Activated naive CD4-positive, alpha-beta T cell treated with anti-CD3 and anti-CD28 coated beads, Interleukin-2, amount 50 U/mL, for 24 hours (primary cell): ENCODE data around the gene NKD1.
"Not testable (repeated sequence)": the region's sequence is repeated elsewhere in the genome, so short reads cannot be mapped to it uniquely, and the experiment has no call there.

Experiments used
- H3K27ac Mint-ChIP-seq: one replicate; pipeline ENCODE4 v1.8.0; 2021; ENCODE audit warnings: mild to moderate bottlenecking, mixed read lengths
- H3K27me3 Mint-ChIP-seq: one replicate; pipeline ENCODE4 v1.8.0; 2021; ENCODE audit warnings: mixed read lengths
- H3K36me3 Mint-ChIP-seq: one replicate; pipeline ENCODE4 v1.8.0; 2021; ENCODE audit warnings: mixed read lengths
- H3K4me1 Mint-ChIP-seq: one replicate; pipeline ENCODE4 v1.8.0; 2021; ENCODE audit warnings: mixed read lengths
- H3K4me3 Mint-ChIP-seq: one replicate; pipeline ENCODE4 v1.8.0; 2021; ENCODE audit warnings: mild to moderate bottlenecking, mixed read lengths
- H3K9me3 Mint-ChIP-seq: one replicate; pipeline ENCODE4 v1.8.0; 2021; ENCODE audit warnings: mixed read lengths

NKD1 gene

DNA sequence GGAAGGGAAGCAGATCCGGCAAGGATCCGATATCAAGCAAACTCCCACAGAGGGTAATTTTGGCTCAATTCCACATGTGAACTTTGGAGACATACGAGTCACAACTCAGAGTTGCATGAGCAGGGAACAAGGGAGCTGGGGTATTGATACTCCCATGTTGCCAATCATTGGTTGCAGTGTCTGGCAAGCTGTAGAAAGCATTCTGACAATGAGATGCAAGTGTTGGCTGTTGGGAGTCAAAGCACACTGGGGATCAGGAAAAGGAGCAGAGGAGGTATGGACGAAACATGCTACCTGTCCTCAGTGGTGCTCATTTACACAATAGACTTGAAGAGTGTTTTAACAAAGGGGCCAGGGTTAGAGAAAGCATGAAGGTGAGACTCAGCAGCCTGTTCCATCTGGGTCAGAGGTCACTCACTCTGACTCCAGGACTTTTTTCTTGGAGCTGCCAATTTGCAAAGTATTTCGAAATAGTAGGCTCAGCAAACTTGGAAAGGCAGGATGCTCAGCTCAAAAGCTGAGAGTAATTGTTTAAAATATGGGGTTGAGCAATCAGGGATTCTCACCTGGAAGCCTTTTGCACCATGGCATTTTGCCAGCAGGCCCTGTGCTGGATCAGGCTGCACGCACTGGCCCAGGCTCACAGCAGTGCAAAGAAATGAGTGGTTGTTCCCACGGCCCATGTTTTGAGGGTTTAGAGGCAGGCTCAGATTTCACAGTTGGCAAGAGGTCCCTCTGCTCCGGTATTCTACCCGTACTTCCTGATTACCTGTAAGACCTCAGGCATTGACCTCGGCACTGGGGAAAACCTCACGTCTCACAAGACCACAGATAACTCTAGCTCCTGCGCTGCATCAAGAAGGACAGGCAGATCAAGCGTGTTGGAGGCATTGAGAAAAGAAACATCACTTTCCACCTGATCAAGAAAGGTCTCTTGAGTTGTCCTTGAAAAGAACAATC, 17.6 kb upstream of the NKD1 start:
- no peaks in the 10 kb centered on the region for H3K4me1 Mint-ChIP-seq
- H3K27ac Mint-ChIP-seq = peak overlapping the region; percentile 25
- H3K9me3 Mint-ChIP-seq = no peaks in the 10 kb centered on the region
- peaks cover 2% of the 10 kb centered on the region for H3K36me3 Mint-ChIP-seq
- no peaks in the 10 kb centered on the region for H3K27me3 Mint-ChIP-seq
- H3K4me3 Mint-ChIP-seq = no peak overlapping the region

DNA sequence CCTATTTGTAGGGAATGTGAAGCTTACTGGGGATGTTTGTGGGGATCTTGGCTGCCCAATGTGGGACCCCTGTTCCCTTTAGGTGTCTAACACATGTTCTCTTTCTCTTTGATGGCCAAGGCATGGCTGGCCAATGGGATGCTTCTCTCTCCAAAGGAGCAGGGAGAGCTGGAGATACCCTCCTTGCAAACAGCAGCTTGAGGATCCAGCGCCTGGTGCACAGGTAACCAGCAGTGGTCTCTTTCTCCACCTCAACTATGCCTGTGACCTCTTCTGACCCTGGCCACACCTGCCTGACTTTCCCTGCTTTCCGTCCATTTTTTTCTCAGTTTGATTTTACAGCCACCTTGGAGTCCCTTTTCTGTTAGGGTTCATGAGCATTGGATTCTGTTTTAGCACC, 16.8 kb upstream of the NKD1 start:
- no peak overlapping the region for H3K27ac Mint-ChIP-seq

DNA sequence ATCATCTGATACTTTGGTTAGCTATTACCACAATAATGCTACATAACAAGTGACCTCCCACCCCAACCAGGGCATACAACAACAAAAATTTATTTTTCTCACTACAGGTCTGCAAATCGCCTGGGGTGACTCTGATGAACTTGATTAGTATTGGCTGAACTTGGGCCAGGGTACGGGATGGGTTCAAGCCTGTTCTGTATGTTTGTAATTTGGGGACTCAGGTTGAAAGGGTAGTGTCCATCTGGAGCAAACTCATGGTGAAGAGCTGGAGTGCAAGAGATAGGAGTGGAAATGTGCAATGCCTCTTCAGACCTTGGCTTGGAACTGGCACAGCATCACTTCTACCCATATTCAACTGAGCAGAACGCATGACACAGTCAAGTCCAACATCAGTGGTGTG, 16.3 kb upstream of the NKD1 start:
- Mint-ChIP-seq H3K4me1 (no peaks in the 10 kb centered on the region), H3K27ac (no peak overlapping the region), H3K4me3 (no peak overlapping the region), H3K36me3 (peaks cover 2% of the 10 kb centered on the region), H3K27me3 (no peaks in the 10 kb centered on the region), H3K9me3 (no peaks in the 10 kb centered on the region)

More for the DNA sequence above, 16.8 kb upstream of the NKD1 start:
- H3K4me3 Mint-ChIP-seq = no peak overlapping the region
- no peaks in the 10 kb centered on the region for H3K4me1 Mint-ChIP-seq
- peaks cover 2% of the 10 kb centered on the region for H3K36me3 Mint-ChIP-seq
- no peaks in the 10 kb centered on the region for H3K9me3 Mint-ChIP-seq
- no peaks in the 10 kb centered on the region for H3K27me3 Mint-ChIP-seq

DNA sequence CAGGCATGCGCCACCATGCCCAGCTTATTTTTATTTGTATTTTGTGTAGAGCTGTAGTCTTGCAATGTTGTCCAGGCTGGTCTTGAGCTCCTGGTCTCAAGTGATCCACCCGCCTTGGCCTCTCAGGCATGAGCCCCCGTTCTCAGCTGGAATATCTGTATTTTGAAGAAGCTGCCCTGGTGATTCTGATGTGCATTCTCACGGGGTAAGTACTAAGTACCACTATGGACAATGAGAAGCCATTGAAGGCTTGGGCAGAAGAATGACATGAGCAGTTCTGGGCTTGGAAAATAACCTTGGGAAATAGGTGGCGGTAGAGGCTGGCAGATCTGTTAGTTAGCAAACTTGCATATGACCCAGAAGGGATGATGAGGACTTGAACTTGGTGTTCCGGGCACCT, 15.6 kb upstream of the NKD1 start:
- H3K9me3 Mint-ChIP-seq = no peaks in the 10 kb centered on the region
- peaks cover 2% of the 10 kb centered on the region for H3K36me3 Mint-ChIP-seq
- H3K27me3 Mint-ChIP-seq = no peaks in the 10 kb centered on the region
- H3K4me1 Mint-ChIP-seq = no peaks in the 10 kb centered on the region
- H3K4me3 Mint-ChIP-seq = no peak overlapping the region
- H3K27ac Mint-ChIP-seq = no peak overlapping the region

DNA sequence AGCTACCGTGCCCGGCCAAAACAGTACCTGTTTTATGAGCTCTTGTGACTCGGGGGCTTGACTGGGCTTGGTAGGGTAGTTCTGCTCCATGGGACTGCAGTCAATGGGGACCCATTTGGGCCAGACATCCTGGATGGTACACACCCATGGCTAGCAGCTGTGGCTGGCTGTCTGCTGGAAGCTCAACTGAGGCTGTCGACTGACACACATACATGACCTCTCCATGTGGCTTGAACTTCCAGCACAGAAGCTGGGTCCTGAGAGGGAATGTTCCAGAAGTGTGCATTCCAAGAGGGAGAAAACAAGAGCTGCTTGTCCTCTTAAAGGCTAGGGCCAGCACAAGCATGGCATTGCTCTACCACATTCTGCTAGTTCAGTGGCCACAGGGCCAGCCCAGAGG, 14.9 kb upstream of the NKD1 start:
- no peaks in the 10 kb centered on the region for H3K27me3 Mint-ChIP-seq
- H3K36me3 Mint-ChIP-seq = peaks cover 2% of the 10 kb centered on the region
- no peak overlapping the region for H3K4me3 Mint-ChIP-seq
- no peaks in the 10 kb centered on the region for H3K4me1 Mint-ChIP-seq
- H3K27ac Mint-ChIP-seq = no peak overlapping the region
- no peaks in the 10 kb centered on the region for H3K9me3 Mint-ChIP-seq

DNA sequence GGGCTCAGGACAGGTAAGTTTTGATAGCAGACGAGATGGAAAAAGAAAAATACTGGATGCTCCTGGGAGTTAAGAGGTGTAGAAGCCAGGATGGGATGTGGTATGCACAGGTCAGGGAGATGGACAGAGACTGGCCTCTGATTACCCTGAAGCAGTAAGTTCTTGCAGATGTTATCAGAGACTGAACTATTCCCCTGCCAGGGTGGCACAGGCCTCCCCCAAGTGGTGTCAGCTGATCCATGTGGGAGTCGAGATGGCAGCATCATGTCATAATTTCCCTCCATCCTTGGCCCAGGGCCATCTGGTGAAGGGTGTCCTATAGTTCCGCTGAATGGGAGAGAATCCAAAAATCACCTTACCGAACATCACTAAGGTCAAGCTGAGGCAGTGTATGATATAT, 14.1 kb upstream of the NKD1 start:
- Mint-ChIP-seq H3K9me3 (no peaks in the 10 kb centered on the region), H3K36me3 (peaks cover 2% of the 10 kb centered on the region), H3K27ac (no peak overlapping the region), H3K4me1 (no peaks in the 10 kb centered on the region), H3K27me3 (no peaks in the 10 kb centered on the region), H3K4me3 (no peak overlapping the region)

DNA sequence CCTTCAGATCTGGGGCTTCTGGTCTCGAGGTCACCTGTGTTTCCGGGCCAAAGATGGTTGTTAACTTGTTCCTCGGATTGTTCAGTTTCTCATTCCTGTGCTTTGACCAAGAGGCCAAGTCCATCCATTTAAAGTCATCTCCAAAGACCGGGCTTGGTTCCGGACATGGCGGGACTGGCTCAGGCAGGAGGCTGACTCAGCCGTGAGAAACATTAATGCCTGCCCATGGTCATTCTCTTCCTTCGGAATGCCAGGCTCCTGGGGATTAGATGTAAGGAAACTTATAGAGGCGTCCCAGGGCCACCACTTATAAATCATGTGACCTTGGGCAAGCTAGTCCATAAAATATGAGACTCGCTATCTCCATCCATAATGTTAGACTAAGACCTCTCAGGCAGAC, 13.6 kb upstream of the NKD1 start:
- no peaks in the 10 kb centered on the region for H3K9me3 Mint-ChIP-seq
- no peaks in the 10 kb centered on the region for H3K4me1 Mint-ChIP-seq
- peaks cover 2% of the 10 kb centered on the region for H3K36me3 Mint-ChIP-seq
- H3K4me3 Mint-ChIP-seq = no peak overlapping the region
- no peaks in the 10 kb centered on the region for H3K27me3 Mint-ChIP-seq
- no peak overlapping the region for H3K27ac Mint-ChIP-seq

DNA sequence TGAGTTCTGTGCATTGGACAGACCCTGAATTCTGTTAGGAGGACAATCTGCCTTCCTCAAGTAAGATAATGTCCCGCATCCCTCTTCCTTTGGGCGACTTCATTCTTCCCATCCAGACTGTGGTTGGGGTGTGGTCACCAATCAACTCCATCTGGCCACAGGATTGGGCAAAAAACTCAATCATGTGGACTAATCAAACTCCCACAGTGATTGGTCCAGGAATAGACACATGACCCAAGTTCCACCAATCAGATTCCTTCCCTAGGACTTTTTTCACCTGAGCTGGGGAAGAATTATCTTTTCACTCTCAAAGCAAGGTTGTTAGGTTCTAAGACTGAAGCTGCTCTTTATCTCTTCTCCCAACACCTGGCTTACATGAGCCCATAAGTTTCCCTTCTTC, 13.2 kb upstream of the NKD1 start:
- Mint-ChIP-seq H3K4me1 (no peaks in the 10 kb centered on the region), H3K36me3 (peaks cover 2% of the 10 kb centered on the region), H3K27me3 (no peaks in the 10 kb centered on the region), H3K9me3 (no peaks in the 10 kb centered on the region), H3K4me3 (no peak overlapping the region), H3K27ac (no peak overlapping the region)

DNA sequence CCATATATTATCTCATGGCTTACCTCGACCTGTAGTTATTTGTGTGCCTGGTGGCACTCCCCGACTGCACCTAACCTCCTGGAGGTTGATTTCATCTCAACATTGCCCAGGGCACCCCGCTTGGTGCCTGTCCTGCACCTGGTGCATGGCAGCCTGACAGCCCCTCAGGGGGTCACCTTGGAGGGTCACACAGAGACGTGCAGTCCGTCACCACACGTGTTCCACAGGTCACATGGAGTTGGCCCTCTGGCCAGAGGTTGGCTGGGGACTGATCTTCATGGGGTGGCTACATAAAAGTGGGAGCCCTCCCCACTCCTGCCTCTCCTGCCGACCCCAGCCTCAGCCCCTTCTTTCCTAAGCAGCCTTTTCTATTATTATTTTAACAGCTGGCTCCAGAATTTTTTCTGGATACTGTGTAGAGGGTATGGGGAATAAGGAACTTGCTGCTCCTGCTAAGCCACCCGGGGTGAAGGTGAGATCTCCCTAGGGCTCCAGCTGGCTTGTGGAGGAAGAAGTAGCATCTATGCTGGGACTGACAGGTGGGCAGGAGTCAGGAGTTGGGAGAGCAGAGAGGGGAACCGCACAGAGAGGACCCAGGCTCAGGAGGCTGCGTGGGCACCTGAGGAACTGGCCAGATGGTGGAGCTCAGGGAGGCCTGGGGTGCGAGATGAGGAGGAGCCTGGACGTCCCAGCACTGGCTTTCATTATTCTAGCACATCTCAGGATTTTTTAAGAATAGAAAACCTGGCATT, 12.5 kb upstream of the NKD1 start:
- Mint-ChIP-seq H3K36me3 (no peaks in the 10 kb centered on the region), H3K27me3 (no peaks in the 10 kb centered on the region), H3K9me3 (no peaks in the 10 kb centered on the region), H3K4me3 (no peak overlapping the region), H3K27ac (peak overlapping the region; percentile 43), H3K4me1 (no peaks in the 10 kb centered on the region)

DNA sequence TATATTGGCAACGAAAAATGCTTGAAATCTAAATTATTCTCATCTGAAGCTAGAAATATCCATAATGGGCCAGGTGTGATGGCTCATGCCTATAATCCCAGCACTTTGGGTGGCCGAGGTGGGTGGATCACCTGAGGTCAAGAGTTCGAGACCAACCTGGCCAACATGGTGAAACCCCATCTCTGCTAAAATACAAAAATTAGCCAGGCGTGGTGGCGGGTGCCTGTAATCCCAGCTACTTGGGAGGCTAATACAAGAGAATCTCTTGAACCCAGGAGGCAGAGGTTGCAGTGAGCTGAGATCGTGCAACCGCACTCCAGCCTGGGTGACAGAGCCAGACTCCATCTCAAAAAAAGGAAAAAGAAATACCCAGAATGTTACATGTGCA, 11.9 kb upstream of the NKD1 start:
- not testable (repeated sequence) for H3K36me3 Mint-ChIP-seq, H3K4me1 Mint-ChIP-seq, H3K9me3 Mint-ChIP-seq, H3K4me3 Mint-ChIP-seq, H3K27ac Mint-ChIP-seq, H3K27me3 Mint-ChIP-seq

DNA sequence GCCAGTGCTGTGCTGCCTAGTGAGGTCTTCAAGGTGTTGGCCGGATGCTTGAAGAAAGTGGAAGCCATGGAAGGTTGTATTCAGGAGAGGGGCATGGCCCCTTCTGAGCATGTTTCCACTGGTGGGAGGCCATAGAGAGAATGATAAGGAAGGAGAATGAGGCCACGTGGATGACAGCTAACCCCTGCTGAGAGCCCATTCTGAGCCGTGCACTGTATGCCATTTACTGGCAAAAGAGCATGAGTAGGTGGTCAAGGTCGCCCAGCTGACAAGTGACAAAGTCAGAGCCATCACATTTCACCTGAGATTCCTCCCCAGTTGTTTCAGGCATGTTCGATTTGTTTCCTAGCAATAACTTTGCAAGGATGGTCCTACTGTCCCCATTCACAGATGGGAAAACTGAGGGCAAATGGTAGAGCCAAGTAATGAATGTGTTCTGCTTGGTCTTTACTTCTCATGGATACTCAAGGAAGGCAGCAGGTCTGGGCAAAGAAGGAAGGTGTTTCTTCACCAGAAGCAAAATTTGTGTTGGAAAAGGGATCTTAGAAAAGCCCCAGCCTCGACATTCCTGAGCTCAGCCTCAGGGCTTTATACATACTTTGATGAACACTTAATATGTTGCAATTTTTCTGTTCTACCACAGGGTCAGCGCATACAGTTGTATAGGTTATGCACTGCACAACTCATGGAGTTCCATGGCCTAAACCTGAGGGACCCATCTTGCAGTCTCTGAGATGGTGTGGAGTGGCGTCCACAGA, 10.5 kb upstream of the NKD1 start:
- no peak overlapping the region for H3K27ac Mint-ChIP-seq
- no peaks in the 10 kb centered on the region for H3K9me3 Mint-ChIP-seq
- H3K27me3 Mint-ChIP-seq = no peaks in the 10 kb centered on the region
- H3K4me3 Mint-ChIP-seq = no peak overlapping the region
- H3K36me3 Mint-ChIP-seq = no peaks in the 10 kb centered on the region
- H3K4me1 Mint-ChIP-seq = no peaks in the 10 kb centered on the region

DNA sequence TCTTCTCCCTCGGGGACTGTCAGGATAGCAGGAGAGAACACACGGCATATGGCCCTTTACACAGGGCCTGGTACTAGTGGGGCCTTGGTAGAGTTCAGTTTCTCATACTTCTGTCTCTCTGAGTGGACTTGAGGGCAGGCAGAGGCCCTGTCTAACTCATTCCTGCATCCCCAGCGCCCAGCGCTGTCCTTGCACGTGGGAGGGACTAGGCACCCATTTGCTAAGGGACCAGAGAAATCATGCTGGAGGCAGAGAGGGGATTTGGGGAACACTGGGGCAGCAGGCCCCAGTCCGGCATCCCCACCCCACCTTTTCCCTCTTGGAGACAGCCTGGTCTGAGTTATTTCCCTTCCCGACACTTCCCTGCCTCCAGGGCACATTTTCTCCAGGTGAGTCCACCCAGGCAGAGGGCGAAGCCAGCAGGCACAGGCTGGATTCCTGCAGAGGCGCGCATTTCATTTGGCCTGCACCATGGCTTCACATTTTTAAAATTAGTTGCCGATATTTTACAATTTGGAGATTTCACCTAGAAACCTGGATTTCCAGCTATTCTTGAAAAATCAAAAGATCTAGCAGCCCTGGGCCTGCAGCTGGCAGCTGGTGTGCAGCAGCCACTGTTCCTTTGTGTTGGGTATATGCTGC, 9.7 kb upstream of the NKD1 start:
- no peaks in the 10 kb centered on the region for H3K27me3 Mint-ChIP-seq
- no peaks in the 10 kb centered on the region for H3K4me1 Mint-ChIP-seq
- no peak overlapping the region for H3K27ac Mint-ChIP-seq
- no peaks in the 10 kb centered on the region for H3K36me3 Mint-ChIP-seq
- no peak overlapping the region for H3K4me3 Mint-ChIP-seq
- no peaks in the 10 kb centered on the region for H3K9me3 Mint-ChIP-seq

DNA sequence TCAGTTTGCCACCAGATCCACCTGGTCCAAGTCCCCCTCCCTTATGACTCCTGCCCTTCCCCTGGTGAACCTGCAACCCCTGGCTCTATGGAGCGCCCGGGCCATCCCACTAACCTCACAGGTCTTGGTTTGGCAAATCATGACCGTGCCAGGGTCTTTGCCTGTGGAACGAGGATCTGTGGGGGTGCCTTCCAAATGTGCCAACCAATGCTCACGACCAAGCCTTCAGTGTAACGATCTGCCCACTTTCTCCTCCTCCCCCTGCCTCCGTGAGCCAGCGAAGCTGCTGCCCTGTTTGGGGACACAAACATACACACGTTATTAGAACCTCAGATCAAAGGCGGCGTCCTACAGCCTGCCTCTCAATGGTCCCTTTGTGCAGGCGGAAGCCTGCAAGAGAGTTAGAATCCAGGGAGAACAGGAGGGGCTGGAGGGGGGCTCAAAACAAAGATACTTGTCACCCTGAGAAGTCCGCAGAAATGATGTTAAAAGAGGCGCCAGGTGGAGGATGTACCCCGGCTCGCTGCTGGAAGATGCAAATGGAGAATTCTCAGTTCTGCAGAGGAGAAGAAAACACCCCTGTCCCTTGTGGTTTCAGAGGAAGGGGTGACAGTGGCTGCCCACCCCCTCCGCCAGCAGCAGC, 9.0 kb upstream of the NKD1 start:
- H3K27me3 Mint-ChIP-seq = no peaks in the 10 kb centered on the region
- H3K4me1 Mint-ChIP-seq = no peaks in the 10 kb centered on the region
- H3K36me3 Mint-ChIP-seq = no peaks in the 10 kb centered on the region
- no peak overlapping the region for H3K27ac Mint-ChIP-seq
- no peaks in the 10 kb centered on the region for H3K9me3 Mint-ChIP-seq
- no peak overlapping the region for H3K4me3 Mint-ChIP-seq

DNA sequence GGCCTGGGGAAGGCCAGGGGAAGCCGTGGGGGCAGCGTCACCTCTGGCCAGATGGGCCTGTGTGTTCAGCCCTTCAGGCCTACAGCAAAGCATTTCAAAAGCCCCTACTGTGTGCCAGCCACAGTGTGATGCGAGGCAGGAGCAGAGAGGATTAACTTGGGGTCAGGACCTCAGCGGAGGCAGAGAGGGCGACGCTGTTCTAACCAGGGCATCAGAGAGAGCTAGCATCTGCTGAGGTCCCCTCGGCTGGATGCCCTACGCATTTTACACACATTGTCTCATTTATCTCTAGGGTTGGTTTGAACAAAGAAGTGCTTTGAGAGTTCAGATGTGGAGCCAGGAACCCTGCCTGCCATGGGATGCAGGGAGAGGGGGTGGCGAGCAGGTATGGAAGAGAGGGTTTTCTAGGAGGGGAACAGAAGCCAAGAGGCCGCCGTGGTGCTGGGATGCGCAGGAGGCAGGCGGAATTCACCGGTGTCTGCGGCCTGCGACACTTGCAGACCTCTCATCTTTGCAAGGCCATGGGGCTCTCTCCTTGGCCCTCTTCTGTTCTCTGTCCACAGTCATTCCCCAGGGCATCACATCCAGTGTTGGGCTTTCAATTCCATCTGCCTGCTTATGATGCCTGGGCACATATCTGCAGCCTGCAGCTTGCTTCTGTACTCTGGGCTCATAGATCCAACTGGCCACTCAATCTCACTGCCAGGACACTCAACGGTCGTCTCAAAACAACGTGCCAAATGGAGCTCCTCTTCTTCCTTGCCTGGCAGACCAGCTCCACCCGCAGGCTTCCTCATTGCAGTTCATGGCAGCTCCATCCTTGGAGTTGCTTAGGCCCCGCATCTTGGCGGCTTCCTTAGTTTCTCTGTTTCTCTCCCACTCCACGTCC, 8.1 kb upstream of the NKD1 start:
- H3K27me3 Mint-ChIP-seq = no peaks in the 10 kb centered on the region
- no peaks in the 10 kb centered on the region for H3K9me3 Mint-ChIP-seq
- H3K4me3 Mint-ChIP-seq = no peak overlapping the region
- H3K4me1 Mint-ChIP-seq = no peaks in the 10 kb centered on the region
- peak overlapping the region; percentile 51 for H3K27ac Mint-ChIP-seq
- no peaks in the 10 kb centered on the region for H3K36me3 Mint-ChIP-seq
